Gastroesophageal sphincter (tissue), 3 donors: ENCODE measurements around the gene RBM17.

ENCODE experiments used
- CTCF ChIP-seq, 4 experiments: fragments of 200-600 bp in 2 of 4; fragments of 450-650 bp in 2 of 4; sonication (generic) in 1 of 4; IDR thresholded peaks; one replicate each; pipeline ENCODE4 v1.5.1; 2017 to 2019; ENCODE audit warnings: antibody characterized with exemption in 4 of 4, mild to moderate bottlenecking in 2 of 4, moderate library complexity in 2 of 4
- POLR2A ChIP-seq, 2 donors: fragments of 450-650 bp; IDR thresholded peaks; one replicate each; pipeline ENCODE4 v1.6.1; 2017; ENCODE audit warnings: antibody characterized with exemption in 2 of 2, mild to moderate bottlenecking in 2 of 2, moderate library complexity in 1 of 2

- TF ChIP-seq CTCF (IDR thresholded peaks at IDR 0.05) (no peak), POLR2A (IDR thresholded peaks at IDR 0.05) (no peak)
Measured at GRCh38 chr10:6044060-6044459, 44.8 kb upstream of the RBM17 start.
